Central memory CD8-positive, alpha-beta T cell (primary cell): ENCODE data around the gene SPRR1A.

Source experiments
- ATAC-seq: fragments of 150-1000 bp; cut with Tn5 transposase; replicated peaks from 2 replicates; pipeline ENCODE4 v1.10.0; 2022; ENCODE audit warnings: mild to moderate bottlenecking, moderate FRiP score, moderate number of reproducible peaks; ENCODE audit not compliant: poor library complexity, severe bottlenecking; ENCODE audit errors: extremely low read depth
- DNase-seq, 2 donors: peaks; one replicate each; pipeline ENCODE4 v3.0.0; 2021; ENCODE audit warnings: low spot score in 2 of 2
- H3K27ac Mint-ChIP-seq: one replicate; pipeline ENCODE4 v1.8.0; 2022; ENCODE audit warnings: low read depth, mild to moderate bottlenecking, moderate library complexity, mixed read lengths
- H3K27me3 Mint-ChIP-seq: one replicate; pipeline ENCODE4 v1.8.0; 2022; ENCODE audit warnings: mixed read lengths
- H3K36me3 Mint-ChIP-seq: one replicate; pipeline ENCODE4 v1.8.0; 2022; ENCODE audit warnings: mild to moderate bottlenecking, moderate library complexity, mixed read lengths; ENCODE audit not compliant: insufficient read depth
- H3K4me1 Mint-ChIP-seq: one replicate; pipeline ENCODE4 v1.8.0; 2022; ENCODE audit warnings: mixed read lengths
- H3K4me3 Mint-ChIP-seq: one replicate; pipeline ENCODE4 v1.8.0; 2022; ENCODE audit warnings: mild to moderate bottlenecking, moderate library complexity, mixed read lengths
- H3K9me3 Mint-ChIP-seq: one replicate; pipeline ENCODE4 v1.8.0; 2022; ENCODE audit warnings: mixed read lengths

SPRR1A gene, protein sequence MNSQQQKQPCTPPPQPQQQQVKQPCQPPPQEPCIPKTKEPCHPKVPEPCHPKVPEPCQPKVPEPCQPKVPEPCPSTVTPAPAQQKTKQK

DNA sequence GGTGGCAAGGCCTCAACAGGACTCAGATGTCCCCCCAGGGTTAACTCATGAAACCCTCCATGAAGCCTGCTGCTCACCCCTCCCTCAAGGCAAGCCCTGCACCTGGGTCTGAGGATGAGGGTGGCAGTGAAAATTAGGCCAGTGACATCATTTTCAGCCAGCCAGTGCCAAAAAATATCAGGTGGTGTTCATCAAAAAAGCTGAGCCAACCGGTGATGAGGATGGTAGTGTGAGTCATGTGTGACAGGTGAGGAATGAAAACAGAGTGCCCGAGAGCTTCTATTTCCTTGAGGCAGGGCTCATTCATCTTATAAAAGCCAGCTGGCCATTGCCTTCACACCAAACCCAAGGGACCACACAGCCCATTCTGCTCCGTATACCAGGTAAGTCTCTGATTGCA lies at the start of gene SPRR1A:
SPRR1A (plus strand) TSS at position 339 of the 400 bp plus-strand sequence. CDS start 1,150 bp downstream, outside the sequence.
- Mint-ChIP-seq H3K27me3 (peaks cover 76% of the 10 kb centered on the region), H3K9me3 (no peaks in the 10 kb centered on the region), H3K27ac (no peak within 1 kb of the TSS), H3K36me3 (no peaks in the 10 kb centered on the region), H3K4me1 (no peaks in the 10 kb centered on the region), H3K4me3 (no peak within 1 kb of the TSS)
- ATAC-seq, result no peak
- no peak for DNase-seq

DNA sequence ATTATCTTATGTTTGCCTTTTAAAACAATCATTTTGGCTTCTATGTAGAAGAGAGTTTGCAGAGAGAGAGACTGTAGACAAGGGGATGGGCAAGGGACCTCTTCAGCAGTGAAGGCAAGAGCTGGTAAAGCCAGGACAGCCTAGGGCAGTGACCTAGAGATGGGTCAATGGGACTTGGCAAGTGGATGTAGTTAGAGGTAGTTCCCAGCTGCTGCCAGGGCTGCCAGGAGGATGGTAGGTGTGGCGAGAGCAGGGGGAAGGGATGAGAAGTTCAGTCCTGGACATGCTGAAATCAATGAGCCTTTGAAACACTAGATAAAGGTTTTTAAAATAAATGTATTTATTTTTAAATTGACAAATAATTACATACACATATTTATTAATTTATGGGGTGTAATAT lies 43.3 kb upstream of the SPRR1A start:
- Mint-ChIP-seq H3K9me3 (no peaks in the 10 kb centered on the region), H3K4me3 (no peak overlapping the region), H3K36me3 (no peaks in the 10 kb centered on the region), H3K4me1 (no peaks in the 10 kb centered on the region), H3K27me3 (peaks cover 12% of the 10 kb centered on the region), H3K27ac (no peak overlapping the region)
- ATAC-seq (no peak), DNase-seq (no peak)

DNA sequence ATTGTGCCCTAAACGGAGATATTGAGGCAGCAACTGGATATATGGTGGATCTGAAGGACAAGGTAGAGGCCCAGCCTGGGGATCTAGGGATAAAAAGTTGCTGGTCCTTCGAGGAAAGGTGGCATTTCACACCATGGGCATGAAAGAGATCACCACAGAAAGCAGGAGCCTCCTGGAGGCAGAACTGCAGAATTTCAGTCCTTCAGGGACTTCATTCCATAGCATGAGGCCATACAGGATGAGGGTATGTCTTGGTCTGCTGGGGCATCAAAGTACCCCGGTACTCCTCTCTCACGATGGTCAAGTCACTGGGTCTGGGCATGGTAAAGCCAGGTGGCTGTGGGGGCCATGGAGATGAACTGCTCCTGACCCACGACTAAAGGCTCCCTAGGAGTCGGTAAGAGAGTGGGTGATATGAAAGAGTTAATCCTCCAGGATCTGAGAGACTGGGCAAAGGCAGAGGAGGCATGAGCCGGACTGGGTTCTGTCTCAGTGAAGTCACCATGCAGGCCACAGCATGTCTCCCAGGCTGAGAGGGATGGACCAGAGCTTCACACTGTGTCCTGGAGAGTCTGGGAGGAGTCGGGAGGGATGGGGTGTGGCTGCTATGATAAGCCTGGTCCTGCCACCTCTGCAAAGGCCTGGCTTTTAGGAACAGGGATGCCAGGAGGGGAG lies 42.7 kb upstream of the SPRR1A start:
- no peak for DNase-seq
- H3K4me3 Mint-ChIP-seq, result no peak overlapping the region

DNA sequence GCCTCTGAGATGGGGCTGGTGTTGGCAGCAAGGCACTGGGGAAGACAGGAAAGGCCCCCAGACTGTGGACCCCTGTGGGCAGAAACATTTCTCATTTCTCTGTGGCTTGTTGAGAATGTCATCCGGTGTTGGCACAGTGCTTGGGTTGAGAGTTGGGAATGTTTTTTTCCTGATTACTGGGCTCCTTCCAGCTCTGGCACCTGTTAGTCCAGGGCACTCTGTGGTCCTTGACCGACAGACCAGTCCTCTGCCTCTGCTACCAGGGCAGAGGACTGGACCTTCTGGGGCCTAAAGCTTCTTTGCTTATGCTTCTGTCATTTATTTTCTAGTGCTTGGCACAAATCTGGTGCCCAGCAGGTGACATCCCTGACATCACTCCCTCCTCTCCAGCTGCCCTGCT lies 41.7 kb upstream of the SPRR1A start:
- Mint-ChIP-seq H3K4me3 (no peak overlapping the region), H3K9me3 (no peaks in the 10 kb centered on the region), H3K36me3 (no peaks in the 10 kb centered on the region), H3K27ac (no peak overlapping the region), H3K4me1 (no peaks in the 10 kb centered on the region), H3K27me3 (peaks cover 26% of the 10 kb centered on the region)
- ATAC-seq (no peak), DNase-seq (no peak)

More for the DNA sequence above, 42.7 kb upstream of the SPRR1A start:
- Mint-ChIP-seq H3K36me3 (no peaks in the 10 kb centered on the region), H3K4me1 (no peaks in the 10 kb centered on the region), H3K9me3 (no peaks in the 10 kb centered on the region), H3K27ac (no peak overlapping the region), H3K27me3 (peaks cover 16% of the 10 kb centered on the region)
- ATAC-seq, result no peak

DNA sequence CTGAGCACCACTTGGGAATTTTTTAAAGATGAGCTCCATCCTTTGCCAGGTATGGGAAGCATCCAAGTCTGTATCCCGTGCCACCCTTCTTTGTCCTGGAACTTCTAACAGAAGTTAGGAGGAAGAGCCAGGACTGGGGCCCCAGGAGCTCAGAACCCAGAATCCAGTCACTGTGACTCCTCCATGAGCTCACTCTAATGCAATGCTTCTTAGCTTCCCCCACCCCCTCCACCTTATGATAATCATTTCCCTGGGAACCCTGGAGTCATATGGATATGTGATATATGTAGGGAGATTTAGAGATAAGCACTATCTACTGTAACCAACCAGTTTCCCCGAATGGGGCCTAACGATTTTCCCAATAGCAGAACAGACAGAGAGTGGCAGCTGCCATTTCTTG lies 37.6 kb upstream of the SPRR1A start:
- Mint-ChIP-seq H3K27ac (no peak overlapping the region), H3K36me3 (no peaks in the 10 kb centered on the region), H3K4me1 (no peaks in the 10 kb centered on the region), H3K9me3 (no peaks in the 10 kb centered on the region), H3K27me3 (peaks cover 33% of the 10 kb centered on the region), H3K4me3 (no peak overlapping the region)
- DNase-seq, result no peak
- ATAC-seq, result no peak

DNA sequence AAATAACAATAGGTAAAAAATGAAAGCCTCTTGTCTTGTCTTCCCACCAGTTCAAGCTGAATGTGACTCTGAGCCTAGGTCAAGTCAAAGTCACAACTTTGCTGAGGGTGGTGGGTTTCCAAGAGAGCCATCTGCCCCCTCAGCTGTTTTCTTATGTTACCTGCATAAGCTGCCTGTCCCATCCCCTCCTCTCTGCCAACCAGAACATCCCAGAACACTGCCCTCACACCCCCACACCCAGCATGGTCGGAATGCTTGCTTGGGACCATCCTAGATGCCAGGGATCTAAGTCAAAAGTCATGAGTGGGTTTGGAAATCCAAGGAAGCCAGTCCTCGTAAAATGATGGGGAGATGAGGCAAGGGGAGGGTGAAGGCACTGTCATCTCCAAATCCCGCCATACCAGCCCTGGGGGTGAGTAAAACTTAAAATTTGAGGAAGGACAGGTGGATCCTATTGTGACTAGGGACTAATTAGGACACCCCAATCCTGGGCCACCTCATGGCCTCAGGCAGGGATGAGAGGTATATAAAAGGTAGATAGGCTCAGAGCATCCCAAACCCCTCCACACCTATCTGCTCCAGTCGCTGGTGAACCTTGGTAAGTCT lies 37.1 kb upstream of the SPRR1A start, which contains the start of gene SPRR5:
SPRR5 (plus strand) TSS at position 556 of the 606 bp plus-strand sequence. CDS start 1,349 bp downstream, outside the sequence.
- Mint-ChIP-seq H3K4me3 (no peak within 1 kb of the TSS), H3K27me3 (peaks cover 38% of the 10 kb centered on the region), H3K9me3 (no peaks in the 10 kb centered on the region), H3K36me3 (no peaks in the 10 kb centered on the region), H3K4me1 (no peaks in the 10 kb centered on the region), H3K27ac (no peak within 1 kb of the TSS)
- ATAC-seq, result no peak
- no peak for DNase-seq

DNA sequence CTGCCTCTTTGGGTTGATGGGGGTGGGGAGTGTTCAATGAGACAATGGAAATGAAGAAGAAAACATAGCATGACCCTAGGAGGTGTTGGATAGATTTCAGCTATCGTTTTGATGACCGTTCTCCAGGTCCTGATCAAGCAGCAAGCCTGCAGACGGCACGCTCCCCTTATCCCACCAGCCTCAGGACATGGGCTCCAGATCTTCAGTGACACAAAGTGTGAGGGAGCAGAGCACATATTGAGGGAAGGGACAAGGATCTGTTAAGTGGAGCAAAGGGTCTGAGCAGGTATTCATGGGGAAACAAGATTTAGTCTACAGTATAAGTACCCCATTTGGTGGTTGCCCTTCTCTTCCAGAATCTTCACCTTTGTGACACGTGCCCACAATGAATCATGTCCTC lies 32.2 kb upstream of the SPRR1A start:
- Mint-ChIP-seq H3K27ac (no peak overlapping the region), H3K27me3 (peaks cover 45% of the 10 kb centered on the region), H3K9me3 (no peaks in the 10 kb centered on the region), H3K4me3 (no peak overlapping the region), H3K4me1 (no peaks in the 10 kb centered on the region), H3K36me3 (no peaks in the 10 kb centered on the region)
- DNase-seq (no peak), ATAC-seq (no peak)

DNA sequence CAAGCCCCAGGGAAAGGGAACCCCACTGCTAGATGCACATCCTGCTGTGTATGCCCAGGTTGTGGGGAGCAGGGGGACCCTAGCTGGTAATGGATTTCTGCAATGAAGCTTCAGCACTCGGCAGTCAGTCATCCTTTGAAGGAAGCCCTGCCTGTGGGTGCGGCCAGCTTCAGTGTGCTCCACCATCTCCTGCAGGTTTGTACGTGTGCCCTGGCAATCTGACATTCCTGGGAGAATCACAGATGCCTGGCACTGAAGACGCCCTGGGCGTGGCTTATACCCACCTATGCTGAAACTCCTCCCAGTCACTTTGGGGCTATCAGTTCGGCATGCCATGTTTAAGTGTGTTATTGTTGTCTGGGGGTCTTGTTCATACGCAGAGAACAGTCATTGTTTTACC lies 30.1 kb upstream of the SPRR1A start:
- no peaks in the 10 kb centered on the region for H3K36me3 Mint-ChIP-seq
- H3K27ac Mint-ChIP-seq, result no peak overlapping the region
- no peak overlapping the region for H3K4me3 Mint-ChIP-seq
- H3K9me3 Mint-ChIP-seq, result no peaks in the 10 kb centered on the region
- ATAC-seq (no peak), DNase-seq (no peak)
- peaks cover 40% of the 10 kb centered on the region for H3K27me3 Mint-ChIP-seq
- no peaks in the 10 kb centered on the region for H3K4me1 Mint-ChIP-seq

DNA sequence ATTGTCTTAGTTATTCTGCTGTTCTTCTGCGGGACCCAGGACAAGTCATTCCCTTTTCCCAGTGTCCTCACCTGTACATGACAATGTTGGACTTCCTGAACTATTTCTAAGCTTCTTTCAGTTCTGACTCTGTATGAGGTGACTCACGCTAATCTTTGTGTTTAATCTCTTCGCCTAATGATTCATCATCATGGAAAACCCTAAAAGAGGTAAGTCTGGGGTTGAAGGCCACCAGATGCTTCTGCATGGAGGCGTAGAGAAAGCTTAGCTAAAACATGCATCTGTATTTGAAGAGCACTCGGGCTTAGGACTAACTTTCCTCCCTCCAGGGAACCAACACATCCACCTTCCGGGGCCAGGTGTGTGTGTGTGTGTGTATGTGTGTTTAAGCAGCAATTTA lies 29.4 kb upstream of the SPRR1A start:
- H3K27me3 Mint-ChIP-seq, result peaks cover 45% of the 10 kb centered on the region
- no peak for ATAC-seq
- no peaks in the 10 kb centered on the region for H3K36me3 Mint-ChIP-seq
- no peak for DNase-seq
- no peaks in the 10 kb centered on the region for H3K4me1 Mint-ChIP-seq
- no peak overlapping the region for H3K27ac Mint-ChIP-seq
- no peak overlapping the region for H3K4me3 Mint-ChIP-seq
- no peaks in the 10 kb centered on the region for H3K9me3 Mint-ChIP-seq

DNA sequence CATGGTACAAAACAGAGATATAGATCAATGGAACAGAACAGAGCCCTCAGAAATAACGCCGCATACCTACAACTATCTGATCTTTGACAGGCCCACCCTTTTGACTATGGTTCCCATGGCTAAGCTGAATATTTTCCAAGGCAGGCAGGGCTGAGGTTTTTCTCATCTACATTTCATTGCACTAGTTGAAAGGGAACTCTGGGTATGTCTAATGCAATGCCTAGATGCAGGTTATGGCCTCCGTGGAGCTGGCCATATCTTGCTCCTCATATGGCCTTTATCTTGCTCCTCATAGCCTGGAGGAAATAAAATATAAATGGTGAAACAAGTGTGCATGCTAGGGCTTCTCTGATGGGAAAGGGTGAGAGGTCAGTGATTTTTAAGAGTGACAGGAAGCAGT lies 26.3 kb upstream of the SPRR1A start:
- H3K4me1 Mint-ChIP-seq, result no peaks in the 10 kb centered on the region
- no peaks in the 10 kb centered on the region for H3K9me3 Mint-ChIP-seq
- H3K27ac Mint-ChIP-seq, result no peak overlapping the region
- DNase-seq (no peak), ATAC-seq (no peak)
- H3K36me3 Mint-ChIP-seq, result no peaks in the 10 kb centered on the region
- H3K27me3 Mint-ChIP-seq, result peaks cover 31% of the 10 kb centered on the region
- H3K4me3 Mint-ChIP-seq, result no peak overlapping the region

DNA sequence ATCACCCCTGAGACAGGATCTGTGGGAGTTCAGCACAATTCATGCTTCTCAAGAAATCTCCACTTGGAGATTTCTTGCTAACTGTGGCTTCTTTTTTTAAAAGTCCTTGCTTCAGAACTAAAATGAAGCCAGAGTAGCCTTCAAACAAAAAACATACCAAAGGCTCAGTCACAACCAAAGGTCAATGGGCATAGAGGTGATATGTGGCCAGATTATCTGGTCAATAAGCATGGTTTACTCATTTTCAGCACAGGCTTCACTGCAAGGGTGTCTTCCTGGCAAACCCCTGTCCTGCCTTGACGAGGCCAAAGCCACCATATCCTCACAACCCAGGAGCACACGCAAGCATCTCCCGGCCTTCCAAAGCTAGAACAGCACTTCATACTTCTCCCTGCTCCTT lies 24.6 kb upstream of the SPRR1A start:
- no peak for ATAC-seq
- H3K27ac Mint-ChIP-seq, result no peak overlapping the region
- H3K4me1 Mint-ChIP-seq, result no peaks in the 10 kb centered on the region
- H3K9me3 Mint-ChIP-seq, result no peaks in the 10 kb centered on the region
- no peak for DNase-seq
- no peak overlapping the region for H3K4me3 Mint-ChIP-seq
- H3K36me3 Mint-ChIP-seq, result no peaks in the 10 kb centered on the region
- peaks cover 30% of the 10 kb centered on the region for H3K27me3 Mint-ChIP-seq

DNA sequence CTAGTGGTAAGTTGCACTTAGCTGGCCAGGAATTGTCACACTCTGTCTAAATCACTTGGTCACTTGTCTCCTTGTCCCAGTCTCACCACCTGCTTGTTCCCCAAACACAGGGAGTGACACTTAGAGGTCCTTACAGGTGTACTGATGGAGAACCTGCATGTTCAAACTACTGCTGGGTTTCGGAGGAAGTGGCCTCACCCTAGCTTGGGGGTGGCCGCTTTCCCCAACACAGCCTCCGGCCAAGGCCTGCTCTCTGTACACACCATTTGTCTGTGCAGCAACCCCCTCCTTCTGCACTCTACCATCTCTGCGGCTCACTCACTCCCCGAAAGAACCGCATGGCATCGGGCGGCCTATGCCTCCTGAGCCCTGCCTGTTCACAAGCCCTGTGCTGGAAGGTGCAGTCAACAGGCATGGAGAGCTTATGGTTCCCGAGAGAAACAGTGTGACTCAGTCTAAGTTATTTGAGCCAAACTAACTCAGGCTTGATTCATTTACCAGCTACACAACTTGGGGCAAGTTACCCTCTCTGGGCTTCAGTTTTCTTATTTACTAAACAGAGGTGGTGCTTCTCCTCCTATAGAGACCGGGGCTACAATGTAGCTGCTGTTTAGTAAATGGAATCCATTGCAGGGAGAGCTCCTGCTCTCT lies 24.0 kb upstream of the SPRR1A start:
- ATAC-seq (no peak), DNase-seq (no peak)
- Mint-ChIP-seq H3K9me3 (no peaks in the 10 kb centered on the region), H3K36me3 (no peaks in the 10 kb centered on the region), H3K27me3 (peaks cover 34% of the 10 kb centered on the region), H3K4me3 (no peak overlapping the region), H3K27ac (no peak overlapping the region), H3K4me1 (no peaks in the 10 kb centered on the region)
